Endothelial cell (in vitro differentiated cells): ENCODE results near the gene COG5. TPM values are rescaled to one million over a fixed set of nuclear protein-coding genes. Genes with fewer than 3 reads are reported as not detected.

Source experiments
- DNase-seq: peaks from one replicate; pipeline ENCODE4 v3.0.0; 2021; ENCODE audit warnings: low spot score
- H3K27ac Mint-ChIP-seq: one replicate; pipeline ENCODE4 v1.8.0; 2021; ENCODE audit warnings: mixed read lengths, inconsistent platforms; ENCODE audit not compliant: unreplicated experiment
- H3K27me3 Mint-ChIP-seq: one replicate; pipeline ENCODE4 v1.8.0; 2021; ENCODE audit warnings: mild to moderate bottlenecking, moderate library complexity, mixed read lengths, inconsistent platforms; ENCODE audit not compliant: unreplicated experiment
- H3K36me3 Mint-ChIP-seq: one replicate; pipeline ENCODE4 v1.8.0; 2021; ENCODE audit warnings: mild to moderate bottlenecking, low read depth, mixed read lengths, inconsistent platforms; ENCODE audit not compliant: unreplicated experiment
- H3K4me1 Mint-ChIP-seq: one replicate; pipeline ENCODE4 v1.8.0; 2021; ENCODE audit warnings: mild to moderate bottlenecking, mixed read lengths, inconsistent platforms; ENCODE audit not compliant: unreplicated experiment
- H3K4me3 Mint-ChIP-seq: one replicate; pipeline ENCODE4 v1.8.0; 2021; ENCODE audit warnings: mild to moderate bottlenecking, mixed read lengths, inconsistent platforms; ENCODE audit not compliant: unreplicated experiment
- H3K9me3 Mint-ChIP-seq: one replicate; pipeline ENCODE4 v1.8.0; 2021; ENCODE audit warnings: mixed read lengths, inconsistent platforms; ENCODE audit not compliant: unreplicated experiment
- total RNA-seq: library from RNA; stranded (reverse); fragmentation: NEBNext Ultra II Directional; extraction: Animal tissue kit (Norgen Biotek cat#: 25700); gene quantifications from one replicate; pipeline ENCODE4 v1.2.1, GENCODE V29; 2021; ENCODE audit not compliant: unreplicated experiment
- TF ChIP-seq, protein P1 (sequence below): fragments of 200-600 bp; sonication (generic); IDR thresholded peaks from one replicate; pipeline ENCODE4 v1.5.0; 2021; ENCODE audit warnings: antibody characterized with exemption; ENCODE audit not compliant: unreplicated experiment

Gene COG5
- total RNA-seq, 1 donor from 2014 or later = 26.7 TPM

DNA sequence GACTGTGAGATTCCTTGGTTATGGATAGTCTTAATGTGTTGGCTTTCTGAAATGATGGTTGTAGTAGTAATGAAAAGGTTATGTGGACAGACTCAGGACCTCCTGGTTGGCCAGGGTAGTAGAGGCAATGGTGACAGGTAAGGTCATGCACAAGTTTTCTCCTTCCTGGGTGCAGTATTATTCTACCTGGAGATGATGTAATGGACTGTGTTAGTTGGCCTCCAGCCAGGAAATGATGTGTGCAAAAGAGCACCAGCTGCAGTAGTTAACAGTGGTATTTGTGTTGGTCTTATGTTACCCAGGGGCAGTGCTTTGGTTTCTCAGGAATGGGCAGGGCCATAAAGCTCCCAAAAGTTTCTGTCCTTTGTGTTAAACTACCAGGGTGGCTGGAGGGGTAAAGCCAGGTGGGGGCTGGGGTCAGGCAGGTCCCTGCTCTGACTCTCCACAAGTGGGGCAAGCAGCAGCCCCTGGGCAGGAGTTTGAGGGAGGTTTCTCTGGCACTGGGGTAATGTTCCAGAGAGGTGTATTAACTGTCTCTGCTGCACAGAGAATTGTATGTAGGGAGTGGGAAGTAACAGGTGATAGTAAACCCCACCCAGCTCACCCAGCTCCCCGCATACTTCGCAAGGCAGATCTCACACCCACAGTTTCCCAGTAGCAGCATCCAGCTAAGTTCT is 57.6 kb downstream of the COG5 start:
- H3K4me1 Mint-ChIP-seq = no peaks in the 10 kb centered on the region
- no peaks in the 10 kb centered on the region for H3K27me3 Mint-ChIP-seq
- TF ChIP-seq, protein P1, sequence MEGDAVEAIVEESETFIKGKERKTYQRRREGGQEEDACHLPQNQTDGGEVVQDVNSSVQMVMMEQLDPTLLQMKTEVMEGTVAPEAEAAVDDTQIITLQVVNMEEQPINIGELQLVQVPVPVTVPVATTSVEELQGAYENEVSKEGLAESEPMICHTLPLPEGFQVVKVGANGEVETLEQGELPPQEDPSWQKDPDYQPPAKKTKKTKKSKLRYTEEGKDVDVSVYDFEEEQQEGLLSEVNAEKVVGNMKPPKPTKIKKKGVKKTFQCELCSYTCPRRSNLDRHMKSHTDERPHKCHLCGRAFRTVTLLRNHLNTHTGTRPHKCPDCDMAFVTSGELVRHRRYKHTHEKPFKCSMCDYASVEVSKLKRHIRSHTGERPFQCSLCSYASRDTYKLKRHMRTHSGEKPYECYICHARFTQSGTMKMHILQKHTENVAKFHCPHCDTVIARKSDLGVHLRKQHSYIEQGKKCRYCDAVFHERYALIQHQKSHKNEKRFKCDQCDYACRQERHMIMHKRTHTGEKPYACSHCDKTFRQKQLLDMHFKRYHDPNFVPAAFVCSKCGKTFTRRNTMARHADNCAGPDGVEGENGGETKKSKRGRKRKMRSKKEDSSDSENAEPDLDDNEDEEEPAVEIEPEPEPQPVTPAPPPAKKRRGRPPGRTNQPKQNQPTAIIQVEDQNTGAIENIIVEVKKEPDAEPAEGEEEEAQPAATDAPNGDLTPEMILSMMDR = no peak
- H3K4me3 Mint-ChIP-seq = peak overlapping the region; percentile 10
- DNase-seq = no peak
- H3K9me3 Mint-ChIP-seq = no peaks in the 10 kb centered on the region
- H3K36me3 Mint-ChIP-seq = peaks cover 23% of the 10 kb centered on the region
- H3K27ac Mint-ChIP-seq = no peak overlapping the region

DNA sequence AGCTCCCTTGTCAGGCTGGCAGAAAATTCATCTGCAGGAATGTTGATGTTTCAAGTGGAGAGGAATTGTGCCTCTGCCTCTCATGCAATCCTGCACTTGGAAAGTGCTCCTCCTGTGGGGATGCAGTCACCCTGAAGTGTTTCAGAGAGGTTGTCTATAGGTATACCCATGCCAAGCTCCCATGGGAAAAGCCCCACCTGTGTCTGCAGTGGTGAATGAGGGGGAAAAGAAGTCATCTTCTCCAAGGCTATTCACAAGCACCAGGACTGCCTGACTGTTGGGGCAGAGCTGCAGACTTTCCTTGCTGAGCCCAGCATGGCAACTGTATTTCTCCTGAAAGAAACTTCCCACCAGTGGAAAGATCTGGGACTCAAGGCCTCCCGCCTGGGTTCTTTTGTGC is 58.4 kb downstream of the COG5 start:
- no peak overlapping the region for H3K4me3 Mint-ChIP-seq
- no peaks in the 10 kb centered on the region for H3K4me1 Mint-ChIP-seq
- H3K36me3 Mint-ChIP-seq = peaks cover 19% of the 10 kb centered on the region
- DNase-seq = no peak
- TF ChIP-seq, protein P1 = no peak
- H3K9me3 Mint-ChIP-seq = no peaks in the 10 kb centered on the region
- no peak overlapping the region for H3K27ac Mint-ChIP-seq
- H3K27me3 Mint-ChIP-seq = no peaks in the 10 kb centered on the region

DNA sequence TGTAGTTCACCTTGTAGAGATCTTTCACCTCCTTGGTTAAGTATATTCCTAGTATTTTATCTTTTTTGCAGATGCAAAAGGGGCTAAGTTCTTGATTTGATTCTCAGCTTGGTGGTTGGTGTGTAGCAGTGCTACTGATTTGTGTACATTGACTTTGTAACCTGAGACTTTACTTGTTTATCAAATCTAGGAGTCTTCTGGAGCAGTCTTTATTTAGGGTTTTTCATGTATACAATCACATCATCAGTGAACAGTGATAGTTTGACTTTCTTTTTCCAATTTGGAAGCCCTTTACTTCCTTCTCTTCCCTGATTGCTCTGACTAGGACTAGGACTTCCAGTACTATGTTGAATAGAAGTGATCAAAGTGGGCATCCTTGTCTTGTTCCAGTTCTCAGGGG is 60.0 kb downstream of the COG5 start:
- H3K4me1 Mint-ChIP-seq = no peaks in the 10 kb centered on the region
- DNase-seq = no peak
- H3K4me3 Mint-ChIP-seq = no peak overlapping the region
- TF ChIP-seq, protein P1 = no peak
- no peaks in the 10 kb centered on the region for H3K27me3 Mint-ChIP-seq
- H3K27ac Mint-ChIP-seq = no peak overlapping the region
- peaks cover 12% of the 10 kb centered on the region for H3K36me3 Mint-ChIP-seq
- H3K9me3 Mint-ChIP-seq = no peaks in the 10 kb centered on the region

DNA sequence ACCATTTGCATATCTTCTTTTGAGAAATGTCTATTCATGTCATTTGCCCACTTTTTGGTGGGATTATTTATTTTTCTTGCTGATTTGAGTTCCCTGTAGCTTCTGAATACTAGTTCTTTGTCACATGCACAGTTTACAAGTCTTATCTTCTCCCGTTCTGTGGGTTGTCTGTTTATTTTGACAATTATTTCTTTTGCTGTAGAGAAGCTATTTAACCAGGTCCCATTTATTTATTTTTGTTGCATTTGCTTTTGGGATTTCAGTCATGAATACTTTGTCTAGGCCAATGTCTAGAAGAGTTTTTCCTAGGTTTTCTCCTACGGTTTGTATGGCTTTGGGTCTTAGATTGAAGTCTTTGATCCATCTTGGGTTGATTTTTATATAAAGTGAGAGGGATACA is 60.9 kb downstream of the COG5 start:
- H3K4me3 Mint-ChIP-seq = no peak overlapping the region
- H3K4me1 Mint-ChIP-seq = no peaks in the 10 kb centered on the region
- TF ChIP-seq, protein P1 = no peak
- no peaks in the 10 kb centered on the region for H3K27me3 Mint-ChIP-seq
- H3K36me3 Mint-ChIP-seq = peaks cover 8% of the 10 kb centered on the region
- no peaks in the 10 kb centered on the region for H3K9me3 Mint-ChIP-seq
- DNase-seq = no peak
- no peak overlapping the region for H3K27ac Mint-ChIP-seq

DNA sequence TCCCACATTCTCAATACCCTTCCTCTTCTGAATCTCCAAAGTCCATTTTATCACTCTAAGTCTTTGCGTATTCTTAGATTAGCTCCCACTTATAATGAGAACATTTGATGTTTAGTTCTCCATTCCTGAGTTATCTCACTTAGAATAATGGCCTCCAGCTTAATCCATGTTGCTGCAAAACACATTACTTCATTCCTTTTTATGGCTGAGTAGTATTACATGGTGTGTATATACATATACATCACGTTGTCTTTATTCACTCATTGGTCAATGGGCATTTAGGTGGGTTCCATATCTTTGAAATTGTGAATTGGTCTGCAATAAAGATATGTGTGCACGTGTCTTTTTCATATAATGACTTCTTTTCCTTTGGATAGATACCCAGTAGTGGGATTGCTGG is 61.6 kb downstream of the COG5 start:
- Mint-ChIP-seq H3K9me3 (no peaks in the 10 kb centered on the region), H3K27ac (no peak overlapping the region), H3K36me3 (peaks cover 4% of the 10 kb centered on the region), H3K4me3 (no peak overlapping the region), H3K4me1 (no peaks in the 10 kb centered on the region), H3K27me3 (no peaks in the 10 kb centered on the region)
- no peak for DNase-seq
- TF ChIP-seq, protein P1 = no peak
